ENCODE results near the gene FLYWCH1. TPM values are rescaled to one million over a fixed set of nuclear protein-coding genes. Genes with fewer than 3 reads are reported as not detected.

FLYWCH1 gene
- total and polyA plus RNA-seq, 10 of the 15 experiments (the other 5 are each of a cell fraction or from before 2014, with no cell fraction given) = 0.47 to 33.8 (median 11.2) TPM

- intact Hi-C loops (cut with micrococcal nuclease; ENCODE audit: unreplicated experiment) = no loop called here
- BruUV-seq (replicated peaks) = no TSS peak
Measured at GRCh38 chr16:2894231-2894630, 17.5 kb upstream of the FLYWCH1 start.

More at GRCh38 chr16:2894231-2894630, 17.5 kb upstream of the FLYWCH1 start:
- no peak for ATAC-seq
- H3K9me3 ChIP-seq (replicated peaks; ENCODE audit: control insufficient read depth, insufficient read depth, low read length) = no peaks in the 10 kb centered on the region
- TF ChIP-seq, protein P1, sequence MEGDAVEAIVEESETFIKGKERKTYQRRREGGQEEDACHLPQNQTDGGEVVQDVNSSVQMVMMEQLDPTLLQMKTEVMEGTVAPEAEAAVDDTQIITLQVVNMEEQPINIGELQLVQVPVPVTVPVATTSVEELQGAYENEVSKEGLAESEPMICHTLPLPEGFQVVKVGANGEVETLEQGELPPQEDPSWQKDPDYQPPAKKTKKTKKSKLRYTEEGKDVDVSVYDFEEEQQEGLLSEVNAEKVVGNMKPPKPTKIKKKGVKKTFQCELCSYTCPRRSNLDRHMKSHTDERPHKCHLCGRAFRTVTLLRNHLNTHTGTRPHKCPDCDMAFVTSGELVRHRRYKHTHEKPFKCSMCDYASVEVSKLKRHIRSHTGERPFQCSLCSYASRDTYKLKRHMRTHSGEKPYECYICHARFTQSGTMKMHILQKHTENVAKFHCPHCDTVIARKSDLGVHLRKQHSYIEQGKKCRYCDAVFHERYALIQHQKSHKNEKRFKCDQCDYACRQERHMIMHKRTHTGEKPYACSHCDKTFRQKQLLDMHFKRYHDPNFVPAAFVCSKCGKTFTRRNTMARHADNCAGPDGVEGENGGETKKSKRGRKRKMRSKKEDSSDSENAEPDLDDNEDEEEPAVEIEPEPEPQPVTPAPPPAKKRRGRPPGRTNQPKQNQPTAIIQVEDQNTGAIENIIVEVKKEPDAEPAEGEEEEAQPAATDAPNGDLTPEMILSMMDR (IDR thresholded peaks at IDR 0.05 in 2 of 3, conservative IDR thresholded peaks at IDR 0.05 in 1 of 3; ENCODE audit: control insufficient read depth in 2 of 3, extremely low read depth in 1 of 3, insufficient read depth in 1 of 3, low read depth in 3 of 3, low read length in 3 of 3) = no peak
- TF ChIP-seq ZBTB4 (CRISPR knock-in tag; IDR thresholded peaks at IDR 0.05) (no peak), MEF2A (IDR thresholded peaks at IDR 0.05; ENCODE audit: insufficient read depth, low read depth, low read length) (no peak), NKRF (conservative IDR thresholded peaks at IDR 0.05) (no peak), HDAC6 (IDR thresholded peaks at IDR 0.05; ENCODE audit: unreplicated experiment) (no peak), SUPT20H (IDR thresholded peaks at IDR 0.05; ENCODE audit: borderline replicate concordance, control insufficient read depth, low read depth, low read length) (no peak), ZBED1 (IDR thresholded peaks at IDR 0.05; ENCODE audit: borderline replicate concordance) (no peak)
- TF ChIP-seq, protein P2, sequence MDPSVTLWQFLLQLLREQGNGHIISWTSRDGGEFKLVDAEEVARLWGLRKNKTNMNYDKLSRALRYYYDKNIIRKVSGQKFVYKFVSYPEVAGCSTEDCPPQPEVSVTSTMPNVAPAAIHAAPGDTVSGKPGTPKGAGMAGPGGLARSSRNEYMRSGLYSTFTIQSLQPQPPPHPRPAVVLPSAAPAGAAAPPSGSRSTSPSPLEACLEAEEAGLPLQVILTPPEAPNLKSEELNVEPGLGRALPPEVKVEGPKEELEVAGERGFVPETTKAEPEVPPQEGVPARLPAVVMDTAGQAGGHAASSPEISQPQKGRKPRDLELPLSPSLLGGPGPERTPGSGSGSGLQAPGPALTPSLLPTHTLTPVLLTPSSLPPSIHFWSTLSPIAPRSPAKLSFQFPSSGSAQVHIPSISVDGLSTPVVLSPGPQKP (IDR thresholded peaks at IDR 0.05; ENCODE audit: low read depth, low read length) = no peak
- TF ChIP-seq, protein P3, sequence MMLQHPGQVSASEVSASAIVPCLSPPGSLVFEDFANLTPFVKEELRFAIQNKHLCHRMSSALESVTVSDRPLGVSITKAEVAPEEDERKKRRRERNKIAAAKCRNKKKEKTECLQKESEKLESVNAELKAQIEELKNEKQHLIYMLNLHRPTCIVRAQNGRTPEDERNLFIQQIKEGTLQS (IDR thresholded peaks at IDR 0.05; ENCODE audit: borderline replicate concordance, extremely low read depth, low read depth, low read length) = no peak
- H3K4me1 ChIP-seq (ENCODE audit: control insufficient read depth, insufficient read depth, low read length) = no peaks in the 10 kb centered on the region
- no peak overlapping the region for H3K4me2 ChIP-seq (ENCODE audit: control insufficient read depth, insufficient read depth)
- no peaks in the 10 kb centered on the region for H4K20me1 ChIP-seq (ENCODE audit: control insufficient read depth, insufficient read depth)
- RAD21 ChIA-PET (ENCODE audit: unreplicated experiment) = no interaction called here
- FAIRE-seq = no peak
- H3K27ac ChIP-seq (ENCODE audit: control insufficient read depth, insufficient read depth) = no peak overlapping the region
- no peaks in the 10 kb centered on the region for H3K79me2 ChIP-seq (ENCODE audit: control insufficient read depth, insufficient read depth, low read length)
- POLR2A ChIA-PET = no interaction called here
- SMC1A ChIA-PET (ENCODE audit: uncharacterized antibody, unreplicated experiment) = no interaction called here
- no peak for DNase-seq (ENCODE audit: low read depth, low spot score)
- H2AFZ ChIP-seq (ENCODE audit: control insufficient read depth, low read depth, low read length) = no peak overlapping the region
- H3K36me3 ChIP-seq (ENCODE audit: control insufficient read depth in 2 of 2, insufficient read depth in 2 of 2, low read length in 1 of 2) = no peaks in the 10 kb centered on the region
- H3K27me3 ChIP-seq (replicated peaks in 1 of 2; ENCODE audit: control insufficient read depth in 2 of 2, insufficient read depth in 2 of 2, low read length in 1 of 2) = no peaks in the 10 kb centered on the region
- H3K4me3 ChIP-seq = no peak overlapping the region
- WGBS (ENCODE audit: insufficient coverage, insufficient replicate concordance, low lambda C conversion rate, missing lambda C conversion rate) = 82% methylated on average over 30 of the region's 31 CpGs
- no peak overlapping the region for H3K9ac ChIP-seq (ENCODE audit: control insufficient read depth, insufficient read depth, low read length)
- in situ Hi-C loops (cut with MboI) = no loop called here
- CTCF ChIA-PET = no interaction called here
